ENCODE data around the gene SIRT2. TPM values are rescaled to one million over a fixed set of nuclear protein-coding genes. Genes with fewer than 3 reads are reported as not detected.

SIRT2 gene
- total RNA-seq, 6 experiments from 2014 or later, result 34.9 to 36.4 (median 35.6) TPM

- Mint-ChIP-seq H3K9me3 (no peaks in the 10 kb centered on the region), H3K27ac (peak overlapping the region; percentile 51; the same call in 1 of the 2 replicates), H3K36me3 (ENCODE audit: low read depth) (peaks cover 80% of the 10 kb centered on the region), H3K4me3 (no peak overlapping the region), H3K27me3 (ENCODE audit: insufficient read depth) (peaks cover 19% of the 10 kb centered on the region), H3K4me1 (ENCODE audit: low read depth) (peaks cover 69% of the 10 kb centered on the region)
- DNase-seq, result no peak
- TF ChIP-seq CTCF (IDR thresholded peaks at IDR 0.05), result no peak
Measured at GRCh38 chr19:38844093-38844686, 55.2 kb downstream of the SIRT2 start.

GRCh38 chr19:38843175-38843758 is 56.2 kb downstream of the SIRT2 start:
- Mint-ChIP-seq H3K27me3 (ENCODE audit: insufficient read depth) (peaks cover 19% of the 10 kb centered on the region), H3K4me1 (ENCODE audit: low read depth) (peaks cover 70% of the 10 kb centered on the region), H3K36me3 (ENCODE audit: low read depth) (peaks cover 81% of the 10 kb centered on the region), H3K27ac (peak overlapping the region; percentile 16; the same call in 1 of the 2 replicates), H3K4me3 (peak overlapping the region; percentile 19; the same call in 1 of the 2 replicates), H3K9me3 (no peaks in the 10 kb centered on the region)
- no peak for TF ChIP-seq CTCF (IDR thresholded peaks at IDR 0.05)
- DNase-seq, result no peak

GRCh38 chr19:38842439-38843174 is 56.8 kb downstream of the SIRT2 start:
- no peaks in the 10 kb centered on the region for H3K9me3 Mint-ChIP-seq
- peaks cover 70% of the 10 kb centered on the region for H3K4me1 Mint-ChIP-seq (ENCODE audit: low read depth)
- no peak for DNase-seq
- H3K4me3 Mint-ChIP-seq, result no peak overlapping the region; the same call in 1 of the 2 replicates
- H3K27me3 Mint-ChIP-seq (ENCODE audit: insufficient read depth), result peaks cover 19% of the 10 kb centered on the region
- no peak for TF ChIP-seq CTCF (IDR thresholded peaks at IDR 0.05)
- peak overlapping the region; percentile 21; the same call in 1 of the 2 replicates for H3K27ac Mint-ChIP-seq
- H3K36me3 Mint-ChIP-seq (ENCODE audit: low read depth), result peaks cover 78% of the 10 kb centered on the region

- peaks cover 23% of the 10 kb centered on the region for H3K27me3 Mint-ChIP-seq (ENCODE audit: insufficient read depth)
- H3K36me3 Mint-ChIP-seq (ENCODE audit: low read depth), result peaks cover 80% of the 10 kb centered on the region
- H3K4me3 Mint-ChIP-seq, result peak overlapping the region; percentile 11; the same call in 1 of the 2 replicates
- no peak for DNase-seq
- TF ChIP-seq CTCF (IDR thresholded peaks at IDR 0.05), result no peak
- H3K9me3 Mint-ChIP-seq, result no peaks in the 10 kb centered on the region
- H3K27ac Mint-ChIP-seq, result peak overlapping the region; percentile 56
- peaks cover 75% of the 10 kb centered on the region for H3K4me1 Mint-ChIP-seq (ENCODE audit: low read depth)
Measured at GRCh38 chr19:38841787-38842438, 57.5 kb downstream of the SIRT2 start.

- Mint-ChIP-seq H3K27ac (peak overlapping the region; percentile 75), H3K4me1 (ENCODE audit: low read depth) (peaks cover 81% of the 10 kb centered on the region), H3K9me3 (no peaks in the 10 kb centered on the region), H3K36me3 (ENCODE audit: low read depth) (peaks cover 84% of the 10 kb centered on the region), H3K4me3 (no peak overlapping the region), H3K27me3 (ENCODE audit: insufficient read depth) (peaks cover 25% of the 10 kb centered on the region)
- TF ChIP-seq CTCF (IDR thresholded peaks at IDR 0.05), result no peak
- no peak for DNase-seq
Measured at GRCh38 chr19:38841180-38841766, 58.1 kb downstream of the SIRT2 start.

Data from HFFc6 (cell line).